HG03442 (cell line): Measurements from ENCODE around the gene PPM1L.

Experiments
- ATAC-seq: cut with Tn5 transposase; IDR thresholded peaks from one replicate; pipeline ENCODE4 v1.9.1; 2021; ENCODE audit warnings: mild to moderate bottlenecking, moderate library complexity; ENCODE audit not compliant: unreplicated experiment

PPM1L gene

GRCh38 chr3:161025911-161026310 is 269.9 kb downstream of the PPM1L start:
- ATAC-seq: no peak

- ATAC-seq: no peak
Observed at GRCh38 chr3:161026612-161027510, 270.8 kb downstream of the PPM1L start.

- no peak for ATAC-seq
Observed at GRCh38 chr3:161028555-161029153, 272.6 kb downstream of the PPM1L start.

- ATAC-seq: no peak
Observed at GRCh38 chr3:161031134-161031533, 275.1 kb downstream of the PPM1L start.

GRCh38 chr3:161034913-161035550 is 279.0 kb downstream of the PPM1L start:
- peak; percentile 87 for ATAC-seq

GRCh38 chr3:161035711-161036110 is 279.7 kb downstream of the PPM1L start:
- no peak for ATAC-seq

- ATAC-seq: no peak
Observed at GRCh38 chr3:161038725-161039124, 282.7 kb downstream of the PPM1L start.

GRCh38 chr3:161042023-161042501 is 286.0 kb downstream of the PPM1L start:
- peak; percentile 44 for ATAC-seq

GRCh38 chr3:161043336-161044035 is 287.5 kb downstream of the PPM1L start:
- peak; percentile 76 for ATAC-seq

- ATAC-seq: no peak
Observed at GRCh38 chr3:161049683-161050248, 293.7 kb downstream of the PPM1L start.

GRCh38 chr3:161050935-161051334 is 294.9 kb downstream of the PPM1L start:
- ATAC-seq: no peak

- no peak for ATAC-seq
Observed at GRCh38 chr3:161051856-161052255, 295.8 kb downstream of the PPM1L start.

GRCh38 chr3:161054860-161055604 is 299.0 kb downstream of the PPM1L start:
- ATAC-seq: no peak

GRCh38 chr3:161064413-161064812 is 308.4 kb downstream of the PPM1L start:
- ATAC-seq: no peak

- ATAC-seq: no peak
Observed at GRCh38 chr3:161066930-161067329, 310.9 kb downstream of the PPM1L start.

- no peak for ATAC-seq
Observed at GRCh38 chr3:161067335-161067734, 311.3 kb downstream of the PPM1L start.

GRCh38 chr3:161069511-161070251 is 313.6 kb downstream of the PPM1L start:
- ATAC-seq: peak; percentile 95

- no peak for ATAC-seq
Observed at GRCh38 chr3:161070252-161070930, 314.4 kb downstream of the PPM1L start.
